Astrocyte of the cerebellum (primary cell): ENCODE data around the gene RBFOX2.
"Not testable (repeated sequence)": the region's sequence is repeated elsewhere in the genome, so short reads cannot be mapped to it uniquely, and the experiment has no call there.

ENCODE experiments used
- DNase-seq: peaks from one replicate; pipeline ENCODE4 v3.0.0-alpha.2; 2011; ENCODE audit warnings: low read depth
- H3K4me3 ChIP-seq: 2 replicates; pipeline ENCODE4 v1.5.1; 2011; ENCODE audit warnings: mild to moderate bottlenecking, low read depth, low read length, moderate library complexity
- in situ Hi-C: cut with HindIII; loops from 2 replicates; pipeline ENCODE4 v1.10.0; 2017; ENCODE audit warnings: low sequenced_read_pairs
- TF ChIP-seq, protein P1 (sequence below): IDR thresholded peaks from 2 replicates; pipeline ENCODE4 v1.5.1; 2012; ENCODE audit warnings: low read length, low read depth, moderate library complexity, mild to moderate bottlenecking; ENCODE audit errors: missing control alignments

RBFOX2 gene

DNA sequence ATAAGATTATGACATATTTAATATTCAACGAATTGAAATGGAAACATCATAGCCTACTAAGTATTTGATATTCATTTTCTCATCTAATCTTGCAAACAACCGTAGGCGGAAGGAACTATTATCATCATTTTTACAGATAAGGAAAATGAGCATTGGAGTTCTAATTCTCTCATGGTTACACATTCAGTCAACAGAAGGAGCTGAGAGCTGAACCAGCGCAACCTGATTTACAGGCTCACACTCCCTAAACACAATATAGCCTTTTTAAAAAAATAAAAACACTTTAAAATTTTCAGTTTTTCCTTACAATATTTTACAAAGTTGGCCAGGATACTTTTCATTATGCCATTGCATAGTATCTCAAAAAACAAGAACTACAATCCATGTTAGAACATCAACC lies 236.1 kb downstream of the RBFOX2 start:
- H3K4me3 ChIP-seq = no peak overlapping the region
- DNase-seq = no peak
- in situ Hi-C loops = loop anchor here (5.0 kb wide), 1 partner anchor 45 kb away; no protein-coding TSS in a partner anchor
- TF ChIP-seq, protein P1, sequence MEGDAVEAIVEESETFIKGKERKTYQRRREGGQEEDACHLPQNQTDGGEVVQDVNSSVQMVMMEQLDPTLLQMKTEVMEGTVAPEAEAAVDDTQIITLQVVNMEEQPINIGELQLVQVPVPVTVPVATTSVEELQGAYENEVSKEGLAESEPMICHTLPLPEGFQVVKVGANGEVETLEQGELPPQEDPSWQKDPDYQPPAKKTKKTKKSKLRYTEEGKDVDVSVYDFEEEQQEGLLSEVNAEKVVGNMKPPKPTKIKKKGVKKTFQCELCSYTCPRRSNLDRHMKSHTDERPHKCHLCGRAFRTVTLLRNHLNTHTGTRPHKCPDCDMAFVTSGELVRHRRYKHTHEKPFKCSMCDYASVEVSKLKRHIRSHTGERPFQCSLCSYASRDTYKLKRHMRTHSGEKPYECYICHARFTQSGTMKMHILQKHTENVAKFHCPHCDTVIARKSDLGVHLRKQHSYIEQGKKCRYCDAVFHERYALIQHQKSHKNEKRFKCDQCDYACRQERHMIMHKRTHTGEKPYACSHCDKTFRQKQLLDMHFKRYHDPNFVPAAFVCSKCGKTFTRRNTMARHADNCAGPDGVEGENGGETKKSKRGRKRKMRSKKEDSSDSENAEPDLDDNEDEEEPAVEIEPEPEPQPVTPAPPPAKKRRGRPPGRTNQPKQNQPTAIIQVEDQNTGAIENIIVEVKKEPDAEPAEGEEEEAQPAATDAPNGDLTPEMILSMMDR = no peak

DNA sequence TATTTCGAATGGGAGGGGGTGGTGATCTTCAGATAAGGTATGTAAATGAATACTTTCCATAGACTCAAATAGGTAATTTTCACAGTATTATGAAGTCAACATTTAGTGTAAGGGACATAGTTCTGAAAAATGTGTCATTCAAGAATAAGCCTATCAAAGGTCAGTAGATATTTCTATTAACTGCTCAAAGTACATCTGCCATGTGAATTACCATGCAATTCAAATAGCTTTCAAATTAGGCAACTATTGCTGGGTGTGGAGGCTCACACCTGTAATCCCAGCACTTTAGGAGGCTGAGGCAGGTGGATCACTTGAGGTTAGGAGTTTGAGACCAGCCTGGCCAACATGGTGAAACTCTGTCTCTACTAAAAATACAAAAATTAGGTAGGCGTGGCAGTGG lies 236.8 kb downstream of the RBFOX2 start:
- not testable (repeated sequence) for DNase-seq, H3K4me3 ChIP-seq
- in situ Hi-C loops = loop anchor here (5.0 kb wide), 1 partner anchor 46 kb away; no protein-coding TSS in a partner anchor

DNA sequence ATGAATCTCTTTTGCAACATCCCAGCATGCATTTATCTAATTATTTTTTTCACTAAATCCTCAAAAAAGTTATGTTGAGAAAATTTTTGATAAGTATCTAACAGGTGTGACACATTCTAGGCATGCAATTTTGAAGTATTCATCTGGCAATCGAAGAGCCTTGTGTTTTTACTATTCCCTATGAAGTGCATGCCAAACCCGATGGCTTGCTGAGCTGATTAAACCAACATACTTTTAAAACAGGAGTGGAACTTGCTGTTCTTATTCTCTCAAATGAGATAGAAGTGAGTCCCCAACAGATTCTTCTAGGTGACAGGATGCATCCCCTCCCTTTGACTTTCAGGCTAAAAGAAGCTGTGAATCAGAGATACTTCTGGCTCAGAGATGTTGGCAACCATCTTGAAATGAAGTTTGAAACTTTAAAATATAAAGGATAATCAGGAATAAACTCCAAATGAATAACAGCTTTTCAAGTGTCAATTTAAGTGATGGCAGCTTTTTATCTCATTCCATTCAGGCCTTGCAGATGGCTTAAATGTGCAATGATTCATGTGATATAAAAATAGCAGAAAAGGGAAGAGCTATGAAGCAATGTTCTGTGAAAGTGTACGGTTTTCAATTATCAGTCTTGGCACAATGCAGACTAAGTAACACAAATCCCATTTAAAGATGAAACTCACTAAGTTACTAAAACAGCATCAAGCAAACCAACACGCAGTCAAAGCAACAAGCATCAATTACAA lies 243.3 kb downstream of the RBFOX2 start:
- DNase-seq = no peak
- no peak overlapping the region for H3K4me3 ChIP-seq
- in situ Hi-C loops = no loop called here
- TF ChIP-seq, protein P1 = no peak

DNA sequence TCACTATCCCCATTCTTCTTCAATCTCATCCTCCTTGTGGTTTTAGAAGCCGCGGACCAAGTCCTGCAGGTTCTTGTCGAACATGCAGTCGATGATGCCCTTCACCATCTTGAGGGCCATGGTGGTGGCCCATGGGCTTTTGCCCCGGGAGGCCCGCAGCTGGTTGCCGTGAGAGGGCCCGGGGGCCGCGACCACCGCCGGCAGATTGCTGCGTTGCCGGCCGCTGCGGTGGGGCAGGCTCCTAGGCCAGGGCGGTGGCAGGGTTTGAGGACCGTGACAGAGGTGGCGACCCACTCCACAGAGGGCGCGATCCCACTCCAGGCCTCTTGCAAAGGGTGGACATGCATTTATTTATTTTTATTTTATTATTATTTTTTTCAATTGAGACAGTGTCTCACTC lies 244.0 kb downstream of the RBFOX2 start:
- no peak overlapping the region for H3K4me3 ChIP-seq
- DNase-seq = no peak
- in situ Hi-C loops = no loop called here
- TF ChIP-seq, protein P1 = no peak

DNA sequence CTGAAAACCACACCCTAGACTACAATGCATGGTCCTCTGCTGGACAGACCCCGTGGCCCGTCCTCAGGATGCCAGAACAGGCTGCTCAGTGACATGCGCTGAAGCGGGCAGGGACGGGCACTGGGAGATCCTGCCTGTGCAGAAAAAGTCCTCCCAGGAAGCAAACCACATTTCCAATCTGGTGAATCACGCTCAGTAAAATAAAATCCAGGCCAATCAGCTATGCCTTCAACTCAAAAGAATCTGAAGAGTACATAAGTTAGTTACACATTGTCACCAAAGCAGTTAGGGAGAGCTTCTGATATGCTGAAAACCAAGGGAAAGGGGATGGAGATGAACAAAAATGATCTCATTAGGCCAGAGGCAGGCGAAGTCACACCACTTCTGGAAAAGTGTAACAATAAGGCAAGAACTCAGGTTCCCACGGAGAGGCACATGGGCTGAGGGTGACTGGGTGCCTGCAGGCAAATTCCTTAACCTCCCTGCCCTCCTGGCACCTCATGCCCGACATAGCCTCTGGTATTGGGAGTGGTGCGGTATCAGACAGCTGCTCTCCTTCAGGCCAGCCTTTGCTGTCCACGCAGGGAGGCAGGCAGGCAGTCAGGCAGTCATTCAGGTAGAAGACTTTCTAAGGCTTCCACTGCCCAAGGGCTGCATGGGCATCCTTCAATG lies 244.5 kb downstream of the RBFOX2 start:
- DNase-seq = no peak
- in situ Hi-C loops = no loop called here
- TF ChIP-seq, protein P1 = no peak
- H3K4me3 ChIP-seq = no peak overlapping the region

DNA sequence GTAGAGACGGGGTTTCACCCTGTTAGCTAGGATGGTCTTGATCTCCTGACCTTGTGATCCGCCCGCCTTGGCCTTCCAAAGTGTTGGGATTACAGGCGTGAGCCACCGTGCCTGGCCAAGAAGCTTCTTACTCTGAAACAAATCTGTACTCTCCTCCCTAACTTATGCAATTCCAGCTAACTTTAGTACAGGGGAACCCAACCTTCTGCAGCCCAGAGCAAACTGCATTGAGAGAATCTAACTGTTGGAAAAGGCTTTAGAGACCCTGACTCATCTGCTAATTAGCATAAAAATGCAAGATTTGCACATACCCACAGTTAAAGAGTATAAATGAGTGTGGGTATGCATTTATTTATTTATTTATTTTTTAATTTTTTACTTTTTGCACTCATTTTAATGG lies 246.1 kb downstream of the RBFOX2 start:
- TF ChIP-seq, protein P1 = no peak
- DNase-seq = peak; percentile 42
- in situ Hi-C loops = no loop called here
- H3K4me3 ChIP-seq = no peak overlapping the region

DNA sequence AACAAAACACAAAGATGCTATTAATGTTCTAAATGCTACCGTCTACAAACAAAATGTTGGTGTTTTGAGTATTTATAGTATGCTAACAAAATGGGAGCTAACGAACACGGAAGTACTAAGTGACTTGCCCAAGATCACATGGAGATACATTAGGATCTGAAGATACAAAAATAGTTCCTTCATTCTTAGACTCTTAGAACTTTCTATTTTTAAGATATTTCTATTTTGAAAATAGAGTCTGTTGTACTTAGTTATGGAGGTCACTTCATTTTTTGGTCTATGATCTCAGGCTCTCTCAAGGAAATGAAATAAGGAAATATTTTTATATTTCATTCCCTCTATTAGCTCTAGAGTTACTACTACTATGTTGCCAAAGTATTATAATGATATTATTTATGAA lies 246.7 kb downstream of the RBFOX2 start:
- in situ Hi-C loops = no loop called here
- DNase-seq = no peak
- TF ChIP-seq, protein P1 = no peak
- H3K4me3 ChIP-seq = no peak overlapping the region
